Measurements from ENCODE around the gene ATP4A.

GRCh38 chr19:35500611-35501010 lies 62.8 kb downstream of the ATP4A start:
- no peak for TF ChIP-seq EP300 (IDR thresholded peaks at IDR 0.05)
- TF ChIP-seq, protein P1, sequence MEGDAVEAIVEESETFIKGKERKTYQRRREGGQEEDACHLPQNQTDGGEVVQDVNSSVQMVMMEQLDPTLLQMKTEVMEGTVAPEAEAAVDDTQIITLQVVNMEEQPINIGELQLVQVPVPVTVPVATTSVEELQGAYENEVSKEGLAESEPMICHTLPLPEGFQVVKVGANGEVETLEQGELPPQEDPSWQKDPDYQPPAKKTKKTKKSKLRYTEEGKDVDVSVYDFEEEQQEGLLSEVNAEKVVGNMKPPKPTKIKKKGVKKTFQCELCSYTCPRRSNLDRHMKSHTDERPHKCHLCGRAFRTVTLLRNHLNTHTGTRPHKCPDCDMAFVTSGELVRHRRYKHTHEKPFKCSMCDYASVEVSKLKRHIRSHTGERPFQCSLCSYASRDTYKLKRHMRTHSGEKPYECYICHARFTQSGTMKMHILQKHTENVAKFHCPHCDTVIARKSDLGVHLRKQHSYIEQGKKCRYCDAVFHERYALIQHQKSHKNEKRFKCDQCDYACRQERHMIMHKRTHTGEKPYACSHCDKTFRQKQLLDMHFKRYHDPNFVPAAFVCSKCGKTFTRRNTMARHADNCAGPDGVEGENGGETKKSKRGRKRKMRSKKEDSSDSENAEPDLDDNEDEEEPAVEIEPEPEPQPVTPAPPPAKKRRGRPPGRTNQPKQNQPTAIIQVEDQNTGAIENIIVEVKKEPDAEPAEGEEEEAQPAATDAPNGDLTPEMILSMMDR (IDR thresholded peaks at IDR 0.05) = no peak
- TF ChIP-seq POLR2AphosphoS5 (IDR thresholded peaks at IDR 0.05) = no peak

Measured in sigmoid colon (tissue), 4 donors.